Erythroblast (primary cell): ENCODE results near the gene PEX26.

Experiments
- GATA1 ChIP-seq: IDR thresholded peaks from 2 replicates; pipeline ENCODE4 v1.6.1; 2011; ENCODE audit warnings: low read depth, mild to moderate bottlenecking, control low read depth, low read length, moderate library complexity
- POLR2A ChIP-seq: IDR thresholded peaks from 2 replicates; pipeline ENCODE4 v1.6.1; 2011; ENCODE audit warnings: mild to moderate bottlenecking, low read length

GRCh38 chr22:18063306-18063705 lies 14.5 kb upstream of the PEX26 start:
- TF ChIP-seq GATA1 = no peak
- no peak for TF ChIP-seq POLR2A
